Liver (tissue), 3 donors: ENCODE data around the gene PCBD1.

Source experiments
- EGR1 ChIP-seq, 2 donors: IDR thresholded peaks; 2 replicates each; pipeline ENCODE4 v1.6.1; 2016 to 2018; ENCODE audit warnings: antibody characterized with exemption in 2 of 2, low read depth in 2 of 2
- HNF4A ChIP-seq, 2 donors: conservative IDR thresholded peaks; 2 replicates each; pipeline ENCODE4 v1.6.1; 2016; ENCODE audit warnings: antibody characterized with exemption in 2 of 2, mild to moderate bottlenecking in 2 of 2
- TF ChIP-seq, protein P1 (sequence below): fragments of 150-350 bp; IDR thresholded peaks from 2 replicates; pipeline ENCODE4 v1.5.1; 2017; ENCODE audit warnings: improper control_type of control experiment, low read depth, low read length; ENCODE audit not compliant: missing input control
- TF ChIP-seq, protein P2 (sequence below): IDR thresholded peaks from 2 replicates; pipeline ENCODE4 v1.6.1; 2016; ENCODE audit warnings: antibody characterized with exemption
- donor health status: healthy.
- donor health status: healthy.

DNA sequence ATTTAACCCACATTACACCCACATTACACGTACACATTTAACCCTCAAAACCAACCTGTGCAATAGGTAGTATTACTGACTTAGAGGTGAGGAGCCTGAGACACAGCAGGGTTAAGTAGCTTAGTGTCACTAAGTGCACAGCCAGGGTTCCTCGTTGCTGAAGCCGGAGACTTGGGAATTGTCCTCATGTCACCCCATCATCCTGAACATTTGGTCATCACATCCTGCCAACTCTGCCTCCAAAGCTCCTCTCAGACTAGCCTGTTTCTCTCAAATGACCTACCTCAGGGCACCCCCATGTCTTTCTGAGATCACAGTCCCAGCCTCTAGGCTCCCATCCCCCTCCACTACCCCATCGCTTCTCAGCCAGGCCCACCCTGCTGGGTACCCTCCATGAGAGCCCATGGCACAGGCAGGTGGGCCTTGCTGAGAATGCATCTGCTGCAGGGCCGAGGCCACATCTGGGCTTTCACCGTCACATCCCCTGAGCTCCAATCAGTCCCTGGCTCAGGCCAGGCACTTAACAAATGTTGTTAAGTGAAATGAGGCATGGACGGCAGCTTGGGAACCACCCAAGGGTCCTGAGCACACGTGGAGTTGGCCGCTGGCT, 21.1 kb upstream of the PCBD1 start:
- TF ChIP-seq, protein P1, sequence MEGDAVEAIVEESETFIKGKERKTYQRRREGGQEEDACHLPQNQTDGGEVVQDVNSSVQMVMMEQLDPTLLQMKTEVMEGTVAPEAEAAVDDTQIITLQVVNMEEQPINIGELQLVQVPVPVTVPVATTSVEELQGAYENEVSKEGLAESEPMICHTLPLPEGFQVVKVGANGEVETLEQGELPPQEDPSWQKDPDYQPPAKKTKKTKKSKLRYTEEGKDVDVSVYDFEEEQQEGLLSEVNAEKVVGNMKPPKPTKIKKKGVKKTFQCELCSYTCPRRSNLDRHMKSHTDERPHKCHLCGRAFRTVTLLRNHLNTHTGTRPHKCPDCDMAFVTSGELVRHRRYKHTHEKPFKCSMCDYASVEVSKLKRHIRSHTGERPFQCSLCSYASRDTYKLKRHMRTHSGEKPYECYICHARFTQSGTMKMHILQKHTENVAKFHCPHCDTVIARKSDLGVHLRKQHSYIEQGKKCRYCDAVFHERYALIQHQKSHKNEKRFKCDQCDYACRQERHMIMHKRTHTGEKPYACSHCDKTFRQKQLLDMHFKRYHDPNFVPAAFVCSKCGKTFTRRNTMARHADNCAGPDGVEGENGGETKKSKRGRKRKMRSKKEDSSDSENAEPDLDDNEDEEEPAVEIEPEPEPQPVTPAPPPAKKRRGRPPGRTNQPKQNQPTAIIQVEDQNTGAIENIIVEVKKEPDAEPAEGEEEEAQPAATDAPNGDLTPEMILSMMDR, result no peak
- TF ChIP-seq HNF4A (conservative IDR thresholded peaks at IDR 0.05), result no peak
- TF ChIP-seq, protein P2, sequence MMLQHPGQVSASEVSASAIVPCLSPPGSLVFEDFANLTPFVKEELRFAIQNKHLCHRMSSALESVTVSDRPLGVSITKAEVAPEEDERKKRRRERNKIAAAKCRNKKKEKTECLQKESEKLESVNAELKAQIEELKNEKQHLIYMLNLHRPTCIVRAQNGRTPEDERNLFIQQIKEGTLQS, result no peak
- no peak for TF ChIP-seq EGR1 (IDR thresholded peaks at IDR 0.05; ENCODE audit: low read depth in 2 of 2)
